HG03460 (cell line): ENCODE results near the gene APBB1.

Experiments used
- ATAC-seq: cut with Tn5 transposase; IDR thresholded peaks from one replicate; pipeline ENCODE4 v1.9.1; 2021; ENCODE audit not compliant: unreplicated experiment

APBB1 gene

DNA sequence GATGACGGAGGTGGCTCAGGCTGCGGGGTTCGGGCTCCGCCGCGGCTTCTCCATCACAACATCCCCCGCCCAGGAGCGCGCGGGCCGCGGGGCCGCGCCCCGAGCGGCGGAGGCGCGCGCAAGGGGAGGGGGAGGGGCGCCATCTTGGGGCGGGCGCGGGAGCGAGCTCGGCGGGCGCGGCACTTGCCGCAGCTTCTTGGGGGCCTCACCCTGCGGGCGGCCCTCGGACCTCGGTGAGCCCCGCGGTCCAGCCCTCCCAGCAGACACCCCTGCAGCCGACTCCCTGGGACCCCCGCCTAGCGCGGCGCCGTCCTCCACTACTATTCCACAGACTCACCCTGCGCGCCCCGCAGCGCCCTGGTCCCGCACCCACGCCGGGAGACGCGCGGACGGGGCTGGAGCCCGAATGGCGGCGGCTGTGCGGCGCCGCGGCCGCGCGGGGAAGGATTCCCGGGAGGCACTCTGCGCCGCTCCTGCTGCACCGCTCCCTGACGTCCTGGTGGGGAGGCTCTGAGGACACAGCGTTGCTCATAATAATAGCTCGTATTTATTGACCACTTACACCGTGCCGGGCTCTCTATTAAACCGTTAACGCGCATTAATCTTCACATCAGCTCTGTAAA is at the start of gene APBB1:
TSS of gene APBB1 (minus strand) at position 86 of the 623 bp plus-strand sequence. CDS start 7,747 bp downstream, outside the sequence.
- no peak for ATAC-seq

- ATAC-seq: no peak
Measured at GRCh38 chr11:6459099-6459450, 40.2 kb upstream of the APBB1 start.

DNA sequence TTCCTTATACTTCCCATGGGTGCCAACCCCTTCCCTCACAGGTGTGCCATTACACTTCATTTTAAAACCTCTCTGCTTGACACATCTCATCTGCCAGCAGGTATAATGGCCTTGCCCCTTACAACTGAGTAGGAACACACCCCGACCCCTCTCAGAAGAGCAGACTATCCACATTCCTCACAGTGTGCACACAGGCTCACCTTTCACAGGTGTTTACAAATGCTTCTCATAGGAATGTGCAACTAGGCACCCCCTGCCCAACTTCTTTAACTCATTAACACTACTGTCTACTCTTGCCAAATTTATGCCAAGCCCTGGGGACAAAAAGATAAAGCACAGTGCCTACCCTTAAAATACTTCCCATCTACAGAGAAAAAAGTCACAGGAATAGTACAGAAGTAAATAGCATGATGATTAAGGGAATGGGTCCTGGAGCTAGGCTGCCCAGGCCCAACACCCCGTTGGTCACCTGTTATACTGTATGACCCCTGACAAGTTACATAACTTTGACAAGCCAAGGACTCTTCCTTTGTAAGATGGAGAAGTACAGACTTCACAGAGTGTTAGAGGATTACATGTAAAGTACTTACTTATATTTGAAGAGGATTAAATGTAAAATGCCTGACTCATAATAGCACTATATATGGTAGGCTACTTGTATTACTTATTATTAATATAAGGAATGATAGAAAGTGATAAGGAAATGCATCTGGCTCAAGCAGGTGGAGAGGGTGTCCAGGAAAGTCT is 39.6 kb upstream of the APBB1 start:
- no peak for ATAC-seq

DNA sequence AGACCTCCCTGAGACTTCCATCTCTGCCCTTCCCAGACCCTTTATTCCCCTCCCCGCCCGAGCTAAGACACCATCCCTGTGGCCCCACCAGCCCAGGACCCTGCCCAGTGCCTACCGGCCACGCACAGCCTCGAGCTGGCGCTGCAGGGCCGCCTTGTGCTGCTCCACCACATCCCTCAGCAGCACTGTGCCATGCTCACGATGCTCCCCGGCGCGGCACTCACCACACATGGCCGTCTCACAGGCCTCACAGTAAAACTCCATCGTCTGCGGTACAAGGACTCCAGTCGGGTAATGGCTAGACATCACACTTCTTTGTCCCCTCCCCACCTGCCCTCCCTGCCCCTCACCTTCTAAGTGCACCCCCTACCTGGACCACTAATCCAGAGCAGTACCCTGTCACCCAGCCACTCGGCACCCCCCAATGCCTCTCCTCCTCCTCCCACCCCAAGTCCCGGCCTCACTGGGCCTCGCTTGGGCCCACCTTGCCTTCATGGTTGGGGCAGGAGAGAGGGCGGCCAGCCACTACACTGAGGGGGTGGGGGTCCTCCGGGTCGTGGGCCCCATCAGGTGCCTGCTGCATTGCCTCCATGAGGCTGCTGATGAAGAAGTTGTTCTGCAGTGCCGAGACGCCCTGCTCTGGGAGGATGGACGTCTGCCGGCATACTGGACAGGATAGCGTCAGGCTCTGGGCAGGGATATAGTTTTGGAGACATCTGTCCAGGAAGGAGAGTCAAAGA is 38.9 kb upstream of the APBB1 start:
- no peak for ATAC-seq

- ATAC-seq: no peak
Measured at GRCh38 chr11:6456361-6457073, 37.6 kb upstream of the APBB1 start.

- no peak for ATAC-seq
Measured at GRCh38 chr11:6455070-6455469, 36.2 kb upstream of the APBB1 start.

DNA sequence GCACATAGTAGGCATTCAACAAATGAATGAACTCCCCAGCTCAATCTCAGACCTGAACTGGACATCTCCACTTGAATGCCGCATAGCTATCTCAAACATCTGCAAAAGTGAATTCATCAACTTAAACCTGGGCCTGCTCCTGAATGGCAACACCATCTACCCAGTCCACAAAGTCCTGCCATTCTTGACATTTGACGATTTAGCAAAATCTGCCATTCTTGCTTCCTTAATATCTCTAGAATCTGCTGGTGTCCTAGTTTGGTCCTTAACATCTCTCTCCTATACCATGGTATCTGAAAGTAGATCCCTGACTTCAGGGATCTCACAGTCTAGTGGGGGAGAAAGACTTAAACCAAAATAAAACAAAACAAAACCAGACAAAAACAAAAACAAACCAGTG is 34.3 kb upstream of the APBB1 start:
- no peak for ATAC-seq

- no peak for ATAC-seq
Measured at GRCh38 chr11:6452219-6452618, 33.3 kb upstream of the APBB1 start.

- no peak for ATAC-seq
Measured at GRCh38 chr11:6448574-6448973, 29.7 kb upstream of the APBB1 start.

- peak; percentile 84 for ATAC-seq
Measured at GRCh38 chr11:6443269-6444003, 24.5 kb upstream of the APBB1 start.

DNA sequence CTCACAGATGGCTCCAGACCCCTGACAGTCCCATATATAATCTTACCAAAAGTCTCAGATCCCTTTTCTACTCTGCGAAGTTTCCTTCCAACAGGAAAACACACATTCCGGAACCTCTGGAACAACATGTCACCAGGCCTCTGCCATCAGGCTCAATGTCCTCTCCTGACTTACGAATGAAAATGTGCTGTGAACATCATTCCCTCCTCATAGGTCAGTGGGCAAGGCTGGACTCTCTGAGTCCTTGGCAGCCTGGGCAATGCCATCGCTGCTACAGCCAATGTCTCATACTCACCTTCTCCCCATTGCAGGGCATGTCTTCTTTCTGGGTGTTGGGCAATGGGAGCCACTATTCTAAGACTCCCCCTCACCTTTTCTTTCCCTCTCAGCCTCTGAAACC is 23.5 kb upstream of the APBB1 start:
- no peak for ATAC-seq

GRCh38 chr11:6440906-6441358 is 22.0 kb upstream of the APBB1 start, which contains the start of gene HPX:
Gene HPX, minus strand, starts transcription at chr11:6440987. Its CDS starts 24 bp downstream, at chr11:6440963.
- no peak for ATAC-seq

DNA sequence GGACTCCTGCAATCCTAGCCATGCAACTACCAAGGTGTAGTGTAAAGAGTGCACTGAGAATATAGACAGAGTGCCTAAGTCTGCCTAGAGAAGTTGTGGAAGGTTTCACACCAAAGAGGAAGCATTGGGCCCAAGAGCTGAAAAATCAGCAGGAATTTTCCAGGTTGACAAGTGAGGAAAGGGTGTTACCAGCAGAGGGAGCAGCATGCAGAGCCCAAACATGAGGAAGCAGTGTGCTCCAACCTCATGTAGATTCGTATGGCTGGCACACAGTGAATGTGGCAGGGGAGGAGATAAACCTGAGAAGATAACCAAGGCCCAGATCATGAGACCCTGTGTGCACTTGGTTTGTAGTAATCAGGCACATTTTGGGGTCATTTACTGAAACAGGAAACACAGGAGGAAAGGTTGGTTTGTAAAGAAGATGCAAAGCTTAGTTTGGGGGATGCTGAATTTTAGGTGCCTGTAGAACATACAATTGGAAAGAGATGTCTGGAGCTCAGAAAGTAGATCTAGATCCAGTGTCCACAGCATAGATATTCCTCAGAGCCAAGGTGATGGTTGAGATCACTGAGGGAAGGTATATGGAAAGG is 20.2 kb upstream of the APBB1 start:
- no peak for ATAC-seq

DNA sequence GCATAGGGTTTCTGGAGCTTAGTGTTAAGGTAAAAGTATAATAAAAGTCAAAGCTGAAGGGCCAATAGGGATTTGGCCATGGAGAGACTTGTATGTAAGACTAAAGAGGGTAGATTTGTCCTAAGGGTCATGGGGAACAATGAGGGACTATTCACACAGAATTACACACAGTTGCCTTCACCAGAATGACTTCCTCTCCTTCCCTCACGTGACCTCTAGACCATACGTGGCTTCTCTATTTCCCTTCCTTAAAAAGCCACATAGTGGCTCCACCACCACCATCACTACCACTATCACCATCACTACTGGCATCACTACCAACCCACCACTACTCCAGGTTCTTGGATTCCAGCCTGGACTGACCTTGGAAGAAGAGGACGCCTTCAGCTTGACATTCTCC is 19.1 kb upstream of the APBB1 start:
- no peak for ATAC-seq

- ATAC-seq: no peak
Measured at GRCh38 chr11:6437423-6437822, 18.5 kb upstream of the APBB1 start.

GRCh38 chr11:6433998-6434660 is 15.2 kb upstream of the APBB1 start:
- no peak for ATAC-seq

DNA sequence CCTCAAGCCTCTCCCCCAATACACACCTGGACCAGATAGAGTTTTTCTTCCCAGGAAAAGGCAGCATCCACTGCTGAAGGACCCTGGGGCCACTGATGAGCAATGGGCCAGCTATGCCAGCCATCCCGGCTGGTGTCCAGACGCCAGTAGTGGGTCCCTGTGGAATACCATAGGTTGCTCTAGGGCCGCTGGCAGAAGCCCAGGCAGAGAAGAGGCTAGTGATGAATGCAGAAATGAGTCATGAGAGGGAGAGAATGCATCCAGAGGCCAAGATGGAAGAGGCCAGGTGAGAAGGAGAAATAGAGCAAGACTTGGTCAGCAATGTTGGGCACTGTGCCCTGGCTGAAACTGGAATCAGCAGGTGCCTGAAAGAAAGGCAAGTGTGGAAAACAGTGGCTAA is 13.0 kb upstream of the APBB1 start:
- ATAC-seq: no peak

- no peak for ATAC-seq
Measured at GRCh38 chr11:6427516-6427915, 8.6 kb upstream of the APBB1 start.

GRCh38 chr11:6420677-6421076 is 1.8 kb upstream of the APBB1 start:
- no peak for ATAC-seq

- ATAC-seq: no peak
Measured at GRCh38 chr11:6418557-6419008, 311 bp downstream of the APBB1 start.
